ENCODE data around the gene BLOC1S1.
"Not testable (repeated sequence)": the region's sequence is repeated elsewhere in the genome, so short reads cannot be mapped to it uniquely, and the experiment has no call there.

Gene BLOC1S1

GRCh38 chr12:55746913-55747231, 31.0 kb downstream of the BLOC1S1 start:
- H3K27ac ChIP-seq, result peak overlapping the region; percentile 30
- no peak for TF ChIP-seq ZFX (IDR thresholded peaks at IDR 0.05; ENCODE audit: borderline replicate concordance)
- TF ChIP-seq, protein P1, sequence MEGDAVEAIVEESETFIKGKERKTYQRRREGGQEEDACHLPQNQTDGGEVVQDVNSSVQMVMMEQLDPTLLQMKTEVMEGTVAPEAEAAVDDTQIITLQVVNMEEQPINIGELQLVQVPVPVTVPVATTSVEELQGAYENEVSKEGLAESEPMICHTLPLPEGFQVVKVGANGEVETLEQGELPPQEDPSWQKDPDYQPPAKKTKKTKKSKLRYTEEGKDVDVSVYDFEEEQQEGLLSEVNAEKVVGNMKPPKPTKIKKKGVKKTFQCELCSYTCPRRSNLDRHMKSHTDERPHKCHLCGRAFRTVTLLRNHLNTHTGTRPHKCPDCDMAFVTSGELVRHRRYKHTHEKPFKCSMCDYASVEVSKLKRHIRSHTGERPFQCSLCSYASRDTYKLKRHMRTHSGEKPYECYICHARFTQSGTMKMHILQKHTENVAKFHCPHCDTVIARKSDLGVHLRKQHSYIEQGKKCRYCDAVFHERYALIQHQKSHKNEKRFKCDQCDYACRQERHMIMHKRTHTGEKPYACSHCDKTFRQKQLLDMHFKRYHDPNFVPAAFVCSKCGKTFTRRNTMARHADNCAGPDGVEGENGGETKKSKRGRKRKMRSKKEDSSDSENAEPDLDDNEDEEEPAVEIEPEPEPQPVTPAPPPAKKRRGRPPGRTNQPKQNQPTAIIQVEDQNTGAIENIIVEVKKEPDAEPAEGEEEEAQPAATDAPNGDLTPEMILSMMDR (IDR thresholded peaks at IDR 0.05), result no peak

GRCh38 chr12:55748230-55748993, 32.6 kb downstream of the BLOC1S1 start:
- TF ChIP-seq, protein P1 (IDR thresholded peaks at IDR 0.05), result no peak
- no peak for TF ChIP-seq ZFX (IDR thresholded peaks at IDR 0.05; ENCODE audit: borderline replicate concordance)
- H3K27ac ChIP-seq, result no peak overlapping the region

- TF ChIP-seq, protein P1 (IDR thresholded peaks at IDR 0.05), result no peak
- TF ChIP-seq ZFX (IDR thresholded peaks at IDR 0.05; ENCODE audit: borderline replicate concordance), result no peak
- 0 out of 2 replicates have a peak overlapping the region, but pooled peaks have one; percentile 5 for H3K27ac ChIP-seq
Measured at GRCh38 chr12:55755246-55755645, 39.4 kb downstream of the BLOC1S1 start.

DNA sequence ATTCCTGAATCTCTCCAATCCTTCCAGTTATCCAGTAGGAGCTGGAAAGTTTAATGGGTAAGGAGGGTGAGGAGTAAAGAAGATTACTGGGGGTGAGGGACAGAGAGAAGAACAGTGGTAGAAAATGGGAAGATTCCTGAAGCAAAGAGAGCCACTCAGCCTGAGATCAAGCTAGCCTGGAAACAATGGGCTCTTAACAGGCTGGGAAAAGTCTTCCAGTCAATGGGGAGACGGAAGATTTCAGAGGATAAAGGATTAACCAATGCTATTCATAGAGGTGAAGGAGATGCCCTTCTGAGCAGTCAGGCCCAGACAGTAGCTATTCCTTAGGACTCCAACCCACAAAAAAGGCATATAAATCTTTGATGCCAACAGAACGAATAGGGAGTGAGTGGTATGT, 41.9 kb downstream of the BLOC1S1 start:
- no peak for TF ChIP-seq ZFX (IDR thresholded peaks at IDR 0.05; ENCODE audit: borderline replicate concordance)
- TF ChIP-seq, protein P1 (IDR thresholded peaks at IDR 0.05), result no peak
- H3K27ac ChIP-seq, result no peak overlapping the region

DNA sequence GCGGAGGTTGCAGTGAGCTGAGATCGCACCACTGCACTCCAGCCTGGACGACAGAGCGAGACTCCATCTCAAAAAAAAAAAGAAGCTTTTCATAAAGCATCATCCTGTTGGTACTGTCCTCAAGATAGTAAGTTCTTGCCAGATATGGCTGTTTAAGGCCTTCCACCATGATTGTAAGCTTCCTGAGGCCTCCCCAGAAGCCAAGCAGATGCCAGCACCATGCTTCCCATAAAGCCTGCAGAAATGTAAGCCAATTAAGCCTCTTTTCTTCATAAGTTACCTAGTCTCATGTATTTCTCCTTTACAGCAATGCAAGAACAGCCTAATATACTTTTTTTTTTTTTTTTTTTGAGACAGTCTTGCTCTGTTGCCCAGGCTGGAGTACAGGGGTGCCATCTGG, 42.7 kb downstream of the BLOC1S1 start:
- not testable (repeated sequence) for H3K27ac ChIP-seq

- TF ChIP-seq, protein P1 (IDR thresholded peaks at IDR 0.05), result no peak
- no peak for TF ChIP-seq ZFX (IDR thresholded peaks at IDR 0.05; ENCODE audit: borderline replicate concordance)
Measured at GRCh38 chr12:55760663-55761062, 44.8 kb downstream of the BLOC1S1 start.

GRCh38 chr12:55762646-55763045, 46.8 kb downstream of the BLOC1S1 start:
- TF ChIP-seq, protein P1 (IDR thresholded peaks at IDR 0.05), result no peak
- no peak for TF ChIP-seq ZFX (IDR thresholded peaks at IDR 0.05; ENCODE audit: borderline replicate concordance)
- no peak overlapping the region for H3K27ac ChIP-seq

More at GRCh38 chr12:55760663-55761062, 44.8 kb downstream of the BLOC1S1 start:
- no peak overlapping the region for H3K27ac ChIP-seq
